HepG2 (cell line): ENCODE data around the gene CD7. TPM values are rescaled to one million over a fixed set of nuclear protein-coding genes. Genes with fewer than 3 reads are reported as not detected.
A peak's percentile ranks its signal among the peaks of the same experiment; 100 is the strongest.

Source experiments
- ATF2 ChIP-seq: sonication (generic); formaldehyde crosslinking; IDR thresholded peaks from 2 replicates; pipeline ENCODE4 v1.4.0; 2020; ENCODE audit warnings: missing genetic modification reagents
- CENPX ChIP-seq: sonication (generic); formaldehyde crosslinking; IDR thresholded peaks from 2 replicates; pipeline ENCODE4 v1.9.0; 2021; ENCODE audit warnings: mild to moderate bottlenecking, missing genetic modification reagents, moderate library complexity
- GZF1 ChIP-seq: sonication (generic); formaldehyde crosslinking; IDR thresholded peaks from 2 replicates; pipeline ENCODE4 v1.5.1; 2020; ENCODE audit warnings: mild to moderate bottlenecking, missing genetic modification reagents
- HMGXB4 ChIP-seq, 2 experiments: sonication (generic) in 1 of 2; formaldehyde crosslinking in 1 of 2; IDR thresholded peaks; 2 replicates each; pipeline versions ENCODE4 v1.4.0 to v1.6.1; 2018 to 2020; ENCODE audit warnings: missing genetic modification reagents in 2 of 2, borderline replicate concordance in 1 of 2, low read depth in 1 of 2, mild to moderate bottlenecking in 1 of 2, missing biosample characterization in 1 of 2
- HNRNPLL ChIP-seq: fragments of 200-400 bp; formaldehyde crosslinking; IDR thresholded peaks from 2 replicates; pipeline ENCODE4 v1.6.1; 2017; ENCODE audit warnings: mild to moderate bottlenecking, low read depth, low read length; ENCODE audit not compliant: poor library complexity, severe bottlenecking
- MAFK ChIP-seq, 2 experiments: IDR thresholded peaks in 1 of 2; conservative IDR thresholded peaks in 1 of 2; 2 replicates each; pipeline ENCODE4 v1.6.1; 2011; ENCODE audit warnings: improper control_type of control experiment in 2 of 2, low read length in 2 of 2
- NBN ChIP-seq: fragments of 450-650 bp; conservative IDR thresholded peaks from 2 replicates; pipeline ENCODE4 v1.6.1; 2017
- RBFOX2 ChIP-seq: fragments of 200-400 bp; formaldehyde crosslinking; IDR thresholded peaks from 2 replicates; pipeline ENCODE4 v1.6.1; 2017; ENCODE audit warnings: low read depth, mild to moderate bottlenecking, low read length
- REPIN1 ChIP-seq: sonication (generic); formaldehyde crosslinking; IDR thresholded peaks from 2 replicates; pipeline ENCODE4 v1.8.0; 2022; ENCODE audit warnings: missing genetic modification reagents, low read depth, mild to moderate bottlenecking, borderline replicate concordance
- SMAD1 ChIP-seq: sonication (generic); formaldehyde crosslinking; IDR thresholded peaks from 2 replicates; pipeline ENCODE4 v1.4.0; 2020; ENCODE audit warnings: missing genetic modification reagents, low read depth, mild to moderate bottlenecking, borderline replicate concordance
- SNRNP70 ChIP-seq: fragments of 200-400 bp; formaldehyde crosslinking; IDR thresholded peaks from 2 replicates; pipeline ENCODE4 v1.6.1; 2017; ENCODE audit warnings: mild to moderate bottlenecking, low read depth, low read length, moderate library complexity
- SRY ChIP-seq: sonication (generic); formaldehyde crosslinking; IDR thresholded peaks from 2 replicates; pipeline ENCODE4 v1.8.0; 2022; ENCODE audit warnings: mild to moderate bottlenecking, missing genetic modification reagents
- ZBTB2 ChIP-seq: sonication (generic); formaldehyde crosslinking; IDR thresholded peaks from 2 replicates; pipeline ENCODE4 v1.8.0; 2022; ENCODE audit warnings: low read depth, missing genetic modification reagents
- ZNF253 ChIP-seq: sonication (generic); formaldehyde crosslinking; IDR thresholded peaks from 2 replicates; pipeline ENCODE4 v1.8.0; 2022; ENCODE audit warnings: mild to moderate bottlenecking, missing genetic modification reagents, borderline replicate concordance
- ZNF354B ChIP-seq: sonication (generic); formaldehyde crosslinking; IDR thresholded peaks from 2 replicates; pipeline ENCODE4 v1.8.0; 2022; ENCODE audit warnings: mild to moderate bottlenecking, missing genetic modification reagents
- ZNF670 ChIP-seq: sonication (generic); formaldehyde crosslinking; IDR thresholded peaks from 2 replicates; pipeline ENCODE4 v1.8.0; 2022; ENCODE audit warnings: mild to moderate bottlenecking, missing genetic modification reagents, borderline replicate concordance
- ZNF761 ChIP-seq: sonication (generic); formaldehyde crosslinking; conservative IDR thresholded peaks from 2 replicates; pipeline ENCODE4 v1.4.0; 2020; ENCODE audit warnings: mild to moderate bottlenecking, missing genetic modification reagents
- ZNF891 ChIP-seq: sonication (generic); formaldehyde crosslinking; IDR thresholded peaks from 2 replicates; pipeline ENCODE4 v1.5.0; 2020; ENCODE audit warnings: mild to moderate bottlenecking, missing genetic modification reagents
- ZSCAN9 ChIP-seq: IDR thresholded peaks from 2 replicates; pipeline ENCODE4 v1.6.1; 2016; ENCODE audit warnings: borderline replicate concordance
- polyA plus RNA-seq, 8 experiments: library from polyadenylated mRNA; depleted of rRNA in 3 of 8; stranded (reverse) in 7 of 8; unstranded in 1 of 8; fragments of >200 nt; fragmentation: Illumina TruSeq in 4 of 8; extraction: Trizol in 4 of 8; gene quantifications; 2 replicates each; pipeline versions ENCODE4 v1.2.1 to v1.2.3, GENCODE V29; 2011 to 2016; ENCODE audit warnings: low read depth in 4 of 8, missing spikeins in 1 of 8, mixed read lengths in 1 of 8; ENCODE audit not compliant: insufficient read depth in 1 of 8
- total RNA-seq, 5 experiments: library from RNA; depleted of rRNA; stranded (reverse); fragments of >200 nt; fragmentation: Illumina TruSeq; extraction: Trizol; gene quantifications; 2 replicates each; pipeline ENCODE4 v1.2.3, GENCODE V29; 2016; ENCODE audit warnings: low read depth in 1 of 5
- TF ChIP-seq, protein P1 (sequence below): sonication (generic); formaldehyde crosslinking; IDR thresholded peaks from 2 replicates; pipeline ENCODE4 v1.5.0; 2020; ENCODE audit warnings: mild to moderate bottlenecking, low read depth, missing genetic modification reagents, borderline replicate concordance
- TF ChIP-seq, protein P2 (sequence below): sonication (generic); formaldehyde crosslinking; IDR thresholded peaks from 2 replicates; pipeline ENCODE4 v1.4.0; 2020; ENCODE audit warnings: missing genetic modification reagents

CD7 gene
- total and polyA plus RNA-seq, 2 of the 13 experiments (the other 11 are each of a cell fraction or from before 2014, with no cell fraction given) = 67.6 to 76.4 TPM

- TF ChIP-seq HMGXB4 (CRISPR knock-in tag; IDR thresholded peaks at IDR 0.05; ENCODE audit: borderline replicate concordance in 1 of 2, low read depth in 1 of 2) = peak in 1 of 2 experiments; percentile 77; a peak in 2 of 4 replicates
- peak; percentile 85 for TF ChIP-seq REPIN1 (CRISPR knock-in tag)
- no peak; the same call in 1 of the 2 replicates for TF ChIP-seq RBFOX2
- no peak; the same call in none of the 2 replicates for TF ChIP-seq SMAD1 (CRISPR knock-in tag)
- no peak for TF ChIP-seq CENPX (CRISPR knock-in tag)
- TF ChIP-seq, protein P1, sequence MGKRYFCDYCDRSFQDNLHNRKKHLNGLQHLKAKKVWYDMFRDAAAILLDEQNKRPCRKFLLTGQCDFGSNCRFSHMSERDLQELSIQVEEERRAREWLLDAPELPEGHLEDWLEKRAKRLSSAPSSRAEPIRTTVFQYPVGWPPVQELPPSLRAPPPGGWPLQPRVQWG (CRISPR knock-in tag) = no peak
- no peak; the same call in 1 of the 2 replicates for TF ChIP-seq NBN
- no peak for TF ChIP-seq ZNF253
- TF ChIP-seq, protein P2, sequence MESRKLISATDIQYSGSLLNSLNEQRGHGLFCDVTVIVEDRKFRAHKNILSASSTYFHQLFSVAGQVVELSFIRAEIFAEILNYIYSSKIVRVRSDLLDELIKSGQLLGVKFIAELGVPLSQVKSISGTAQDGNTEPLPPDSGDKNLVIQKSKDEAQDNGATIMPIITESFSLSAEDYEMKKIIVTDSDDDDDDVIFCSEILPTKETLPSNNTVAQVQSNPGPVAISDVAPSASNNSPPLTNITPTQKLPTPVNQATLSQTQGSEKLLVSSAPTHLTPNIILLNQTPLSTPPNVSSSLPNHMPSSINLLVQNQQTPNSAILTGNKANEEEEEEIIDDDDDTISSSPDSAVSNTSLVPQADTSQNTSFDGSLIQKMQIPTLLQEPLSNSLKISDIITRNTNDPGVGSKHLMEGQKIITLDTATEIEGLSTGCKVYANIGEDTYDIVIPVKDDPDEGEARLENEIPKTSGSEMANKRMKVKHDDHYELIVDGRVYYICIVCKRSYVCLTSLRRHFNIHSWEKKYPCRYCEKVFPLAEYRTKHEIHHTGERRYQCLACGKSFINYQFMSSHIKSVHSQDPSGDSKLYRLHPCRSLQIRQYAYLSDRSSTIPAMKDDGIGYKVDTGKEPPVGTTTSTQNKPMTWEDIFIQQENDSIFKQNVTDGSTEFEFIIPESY = peak; percentile 91
- TF ChIP-seq ZNF891 (CRISPR knock-in tag) = no peak
- no peak; the same call in 1 of the 2 replicates for TF ChIP-seq ZNF670
- no peak for TF ChIP-seq MAFK (conservative IDR thresholded peaks at IDR 0.05 in 1 of 2, IDR thresholded peaks at IDR 0.05 in 1 of 2; ENCODE audit: low read length in 2 of 2)
- 0 out of 2 replicates have a peak, but pooled peaks have one; percentile 44 for TF ChIP-seq ZBTB2 (CRISPR knock-in tag)
- peak; percentile 63; the same call in 1 of the 2 replicates for TF ChIP-seq GZF1 (CRISPR knock-in tag)
- TF ChIP-seq SRY (CRISPR knock-in tag) = peak; percentile 38; the same call in 1 of the 2 replicates
- no peak for TF ChIP-seq ZNF761
- TF ChIP-seq ZNF354B (CRISPR knock-in tag) = no peak
- no peak for TF ChIP-seq HNRNPLL
- TF ChIP-seq ATF2 (CRISPR knock-in tag) = peak; percentile 97
- TF ChIP-seq SNRNP70 = no peak
- TF ChIP-seq ZSCAN9 (CRISPR knock-in tag) = peak; percentile 88; the same call in 1 of the 2 replicates
These were observed 29.2 kb upstream of the CD7 start (continued) for GRCh38 chr17:82346342-82347300.
